ENCODE data around the gene HDAC4.

Gene HDAC4

GRCh38 chr2:239322416-239323086, 78.3 kb downstream of the HDAC4 start:
- DNase-seq: no peak

GRCh38 chr2:239321596-239322415, 79.0 kb downstream of the HDAC4 start:
- DNase-seq: no peak

GRCh38 chr2:239318790-239319661, 81.8 kb downstream of the HDAC4 start:
- DNase-seq: no peak

- DNase-seq: no peak
Measured at GRCh38 chr2:239318151-239318611, 82.6 kb downstream of the HDAC4 start.

- no peak for DNase-seq
Measured at GRCh38 chr2:239316562-239317465, 84.0 kb downstream of the HDAC4 start.

GRCh38 chr2:239315308-239315707, 85.5 kb downstream of the HDAC4 start:
- no peak for DNase-seq

GRCh38 chr2:239313776-239314175, 87.0 kb downstream of the HDAC4 start:
- no peak for DNase-seq

- no peak for DNase-seq
Measured at GRCh38 chr2:239312741-239313667, 87.8 kb downstream of the HDAC4 start.

- DNase-seq: no peak
Measured at GRCh38 chr2:239312081-239312511, 88.7 kb downstream of the HDAC4 start.

GRCh38 chr2:239311132-239312040, 89.4 kb downstream of the HDAC4 start:
- no peak for DNase-seq

GRCh38 chr2:239310401-239311061, 90.3 kb downstream of the HDAC4 start:
- DNase-seq: no peak

GRCh38 chr2:239309398-239310245, 91.2 kb downstream of the HDAC4 start:
- DNase-seq: no peak

- DNase-seq: no peak
Measured at GRCh38 chr2:239308661-239309397, 92.0 kb downstream of the HDAC4 start.

- no peak for DNase-seq
Measured at GRCh38 chr2:239307921-239308613, 92.8 kb downstream of the HDAC4 start.

- no peak for DNase-seq
Measured at GRCh38 chr2:239307221-239307569, 93.6 kb downstream of the HDAC4 start.

- DNase-seq: no peak
Measured at GRCh38 chr2:239306274-239307220, 94.3 kb downstream of the HDAC4 start.

Data from amniotic stem cell (primary cell).